ENCODE measurements around the gene TMEM120B.

The TMEM120B gene

GRCh38 chr12:121779422-121779895, 66.9 kb downstream of the TMEM120B start:
- no peak for DNase-seq
- Histone ChIP-seq H3K27me3 (replicated peaks; ENCODE audit: control insufficient read depth, insufficient read depth, low read length, poor library complexity, severe bottlenecking) (no peaks in the 10 kb centered on the region), H3K9me3 (ENCODE audit: control insufficient read depth, low read length) (no peaks in the 10 kb centered on the region), H3K4me1 (ENCODE audit: control insufficient read depth, insufficient read depth, low read length, poor library complexity, severe bottlenecking) (peaks cover 38% of the 10 kb centered on the region), H3K27ac (ENCODE audit: insufficient read depth, low read length, poor library complexity, severe bottlenecking) (no peak overlapping the region), H3K36me3 (ENCODE audit: control insufficient read depth, insufficient read depth, low read length) (peaks cover 33% of the 10 kb centered on the region), H3K4me3 (ENCODE audit: insufficient read depth, low read depth, low read length, poor library complexity, severe bottlenecking) (no peak overlapping the region)

- Histone ChIP-seq H3K27ac (ENCODE audit: insufficient read depth, low read length, poor library complexity, severe bottlenecking) (peak overlapping the region; percentile 8), H3K9me3 (ENCODE audit: control insufficient read depth, low read length) (no peaks in the 10 kb centered on the region), H3K4me3 (ENCODE audit: insufficient read depth, low read depth, low read length, poor library complexity, severe bottlenecking) (no peak overlapping the region), H3K36me3 (ENCODE audit: control insufficient read depth, insufficient read depth, low read length) (peaks cover 33% of the 10 kb centered on the region), H3K27me3 (replicated peaks; ENCODE audit: control insufficient read depth, insufficient read depth, low read length, poor library complexity, severe bottlenecking) (no peaks in the 10 kb centered on the region), H3K4me1 (ENCODE audit: control insufficient read depth, insufficient read depth, low read length, poor library complexity, severe bottlenecking) (peaks cover 47% of the 10 kb centered on the region)
- DNase-seq: no peak
Observed at GRCh38 chr12:121780429-121780828, 67.9 kb downstream of the TMEM120B start.

- Histone ChIP-seq H3K4me3 (ENCODE audit: insufficient read depth, low read depth, low read length, poor library complexity, severe bottlenecking) (no peak overlapping the region), H3K4me1 (ENCODE audit: control insufficient read depth, insufficient read depth, low read length, poor library complexity, severe bottlenecking) (peaks cover 52% of the 10 kb centered on the region), H3K27ac (ENCODE audit: insufficient read depth, low read length, poor library complexity, severe bottlenecking) (peak overlapping the region; percentile 64), H3K27me3 (replicated peaks; ENCODE audit: control insufficient read depth, insufficient read depth, low read length, poor library complexity, severe bottlenecking) (no peaks in the 10 kb centered on the region), H3K36me3 (ENCODE audit: control insufficient read depth, insufficient read depth, low read length) (peaks cover 33% of the 10 kb centered on the region), H3K9me3 (ENCODE audit: control insufficient read depth, low read length) (no peaks in the 10 kb centered on the region)
- no peak for DNase-seq
Observed at GRCh38 chr12:121781484-121781997, 69.0 kb downstream of the TMEM120B start.

- H3K27me3 ChIP-seq (replicated peaks; ENCODE audit: control insufficient read depth, insufficient read depth, low read length, poor library complexity, severe bottlenecking): no peaks in the 10 kb centered on the region
- H3K36me3 ChIP-seq (ENCODE audit: control insufficient read depth, insufficient read depth, low read length): peaks cover 33% of the 10 kb centered on the region
- peak overlapping the region; percentile 64 for H3K27ac ChIP-seq (ENCODE audit: insufficient read depth, low read length, poor library complexity, severe bottlenecking)
- DNase-seq: peak in 2 of 3 donors; percentile 40 to 54
- no peak overlapping the region for H3K4me3 ChIP-seq (ENCODE audit: insufficient read depth, low read depth, low read length, poor library complexity, severe bottlenecking)
- no peaks in the 10 kb centered on the region for H3K9me3 ChIP-seq (ENCODE audit: control insufficient read depth, low read length)
- H3K4me1 ChIP-seq (ENCODE audit: control insufficient read depth, insufficient read depth, low read length, poor library complexity, severe bottlenecking): peaks cover 58% of the 10 kb centered on the region
Observed at GRCh38 chr12:121781998-121782979, 69.7 kb downstream of the TMEM120B start.

- Histone ChIP-seq H3K9me3 (ENCODE audit: control insufficient read depth, low read length) (no peaks in the 10 kb centered on the region), H3K4me3 (ENCODE audit: insufficient read depth, low read depth, low read length, poor library complexity, severe bottlenecking) (no peak overlapping the region), H3K27me3 (replicated peaks; ENCODE audit: control insufficient read depth, insufficient read depth, low read length, poor library complexity, severe bottlenecking) (no peaks in the 10 kb centered on the region), H3K27ac (ENCODE audit: insufficient read depth, low read length, poor library complexity, severe bottlenecking) (peak overlapping the region; percentile 67), H3K4me1 (ENCODE audit: control insufficient read depth, insufficient read depth, low read length, poor library complexity, severe bottlenecking) (peaks cover 72% of the 10 kb centered on the region), H3K36me3 (ENCODE audit: control insufficient read depth, insufficient read depth, low read length) (peaks cover 28% of the 10 kb centered on the region)
- no peak for DNase-seq
Observed at GRCh38 chr12:121783766-121784165, 71.2 kb downstream of the TMEM120B start.

- H3K4me3 ChIP-seq (ENCODE audit: insufficient read depth, low read depth, low read length, poor library complexity, severe bottlenecking): peak overlapping the region; percentile 35
- H3K27ac ChIP-seq (ENCODE audit: insufficient read depth, low read length, poor library complexity, severe bottlenecking): peak overlapping the region; percentile 67
Observed at GRCh38 chr12:121784460-121784859, 71.9 kb downstream of the TMEM120B start.

GRCh38 chr12:121786440-121786825, 73.9 kb downstream of the TMEM120B start:
- Histone ChIP-seq H3K36me3 (ENCODE audit: control insufficient read depth, insufficient read depth, low read length) (peaks cover 2% of the 10 kb centered on the region), H3K4me3 (ENCODE audit: insufficient read depth, low read depth, low read length, poor library complexity, severe bottlenecking) (no peak overlapping the region), H3K9me3 (ENCODE audit: control insufficient read depth, low read length) (no peaks in the 10 kb centered on the region), H3K27ac (ENCODE audit: insufficient read depth, low read length, poor library complexity, severe bottlenecking) (peak overlapping the region; percentile 99), H3K27me3 (replicated peaks; ENCODE audit: control insufficient read depth, insufficient read depth, low read length, poor library complexity, severe bottlenecking) (no peaks in the 10 kb centered on the region), H3K4me1 (ENCODE audit: control insufficient read depth, insufficient read depth, low read length, poor library complexity, severe bottlenecking) (peaks cover 91% of the 10 kb centered on the region)
- peak in 1 of 3 donors; percentile 52 for DNase-seq

More at GRCh38 chr12:121784460-121784859, 71.9 kb downstream of the TMEM120B start:
- Histone ChIP-seq H3K36me3 (ENCODE audit: control insufficient read depth, insufficient read depth, low read length) (peaks cover 21% of the 10 kb centered on the region), H3K27me3 (replicated peaks; ENCODE audit: control insufficient read depth, insufficient read depth, low read length, poor library complexity, severe bottlenecking) (no peaks in the 10 kb centered on the region), H3K4me1 (ENCODE audit: control insufficient read depth, insufficient read depth, low read length, poor library complexity, severe bottlenecking) (peaks cover 79% of the 10 kb centered on the region), H3K9me3 (ENCODE audit: control insufficient read depth, low read length) (no peaks in the 10 kb centered on the region)
- DNase-seq: no peak

GRCh38 chr12:121787063-121788025, 74.8 kb downstream of the TMEM120B start:
- peak overlapping the region; percentile 99 for H3K27ac ChIP-seq (ENCODE audit: insufficient read depth, low read length, poor library complexity, severe bottlenecking)
- peak overlapping the region; percentile 6 for H3K4me3 ChIP-seq (ENCODE audit: insufficient read depth, low read depth, low read length, poor library complexity, severe bottlenecking)
- no peaks in the 10 kb centered on the region for H3K36me3 ChIP-seq (ENCODE audit: control insufficient read depth, insufficient read depth, low read length)
- no peaks in the 10 kb centered on the region for H3K27me3 ChIP-seq (replicated peaks; ENCODE audit: control insufficient read depth, insufficient read depth, low read length, poor library complexity, severe bottlenecking)
- H3K4me1 ChIP-seq (ENCODE audit: control insufficient read depth, insufficient read depth, low read length, poor library complexity, severe bottlenecking): peaks cover 91% of the 10 kb centered on the region
- H3K9me3 ChIP-seq (ENCODE audit: control insufficient read depth, low read length): no peaks in the 10 kb centered on the region
- DNase-seq: peak in 1 of 3 donors; percentile 56

- Histone ChIP-seq H3K4me3 (ENCODE audit: insufficient read depth, low read depth, low read length, poor library complexity, severe bottlenecking) (peak overlapping the region; percentile 50), H3K9me3 (ENCODE audit: control insufficient read depth, low read length) (no peaks in the 10 kb centered on the region), H3K27ac (ENCODE audit: insufficient read depth, low read length, poor library complexity, severe bottlenecking) (peak overlapping the region; percentile 99), H3K36me3 (ENCODE audit: control insufficient read depth, insufficient read depth, low read length) (no peaks in the 10 kb centered on the region), H3K27me3 (replicated peaks; ENCODE audit: control insufficient read depth, insufficient read depth, low read length, poor library complexity, severe bottlenecking) (no peaks in the 10 kb centered on the region), H3K4me1 (ENCODE audit: control insufficient read depth, insufficient read depth, low read length, poor library complexity, severe bottlenecking) (peaks cover 86% of the 10 kb centered on the region)
- no peak for DNase-seq
Observed at GRCh38 chr12:121788176-121788818, 75.7 kb downstream of the TMEM120B start.
